ENCODE measurements around the gene GAL3ST1. TPM values are rescaled to one million over a fixed set of nuclear protein-coding genes. Genes with fewer than 3 reads are reported as not detected.
A peak's percentile ranks its signal among the peaks of the same experiment; 100 is the strongest.

GAL3ST1 gene
- total RNA-seq, 5 donors from 2014 or later (not counting 1 experiment from before 2014, with no cell fraction given), result 1.1 to 1.5 (median 1.5) TPM; not detected in 2

GRCh38 chr22:30606455-30607299 is 32.2 kb upstream of the GAL3ST1 start, which contains the start of gene TCN2:
TSS of gene TCN2 (plus strand) at chr22:30607174. CDS start at chr22:30607332, 158 bp downstream.
- peak within 1 kb of the TSS; percentile 26 to 56 for H3K4me3 ChIP-seq (ENCODE audit: control insufficient read depth in 1 of 2, extremely low read depth in 1 of 2, low read length in 1 of 2)
- no peaks in the 10 kb centered on the region for H3K36me3 ChIP-seq (ENCODE audit: control insufficient read depth in 2 of 2, extremely low read depth in 1 of 2, insufficient read depth in 1 of 2, low read length in 1 of 2)
- Mint-ChIP-seq H3K27me3 (peaks cover 0 to 10% of the 10 kb centered on the region in 2 donors), H3K27ac (peak within 1 kb of the TSS in 1 of 2 donors; percentile 81), H3K4me1 (peaks cover 20 to 29% (median 27%) of the 10 kb centered on the region in 3 donors), H3K4me3 (peak within 1 kb of the TSS; percentile 79 to 92 (median 80)), H3K36me3 (no peaks in the 10 kb centered on the region), H3K9me3 (no peaks in the 10 kb centered on the region)
- ChIA-PET POLR2A (interaction anchor here in 1 of 2 donors (0.6 kb wide), 1 partner anchor 626 kb away, joined by 6 read pairs; no protein-coding TSS in a partner anchor), CTCF (interaction anchor here (0.5 to 1.2 kb wide), 6 partner anchors 17 to 1883 kb away, joined by 3 to 10 read pairs (median 4); no protein-coding TSS in a partner anchor)
- DNase-seq (peak in 24 of 35 experiments; percentile 3 to 37 (median 14)), ATAC-seq (replicated peaks in 1 of 4) (peak; percentile 63 to 76 (median 71))
- H3K27ac ChIP-seq (ENCODE audit: low read length), result no peak within 1 kb of the TSS
- H3K9me3 ChIP-seq, result no peaks in the 10 kb centered on the region
- 16% methylated on average over 13 of the region's 24 CpGs for WGBS (ENCODE audit: insufficient coverage)
- H3K4me1 ChIP-seq (ENCODE audit: control insufficient read depth in 1 of 2, extremely low read depth in 1 of 2, insufficient read depth in 2 of 2, low read length in 2 of 2), result peaks cover 4 to 21% of the 10 kb centered on the region in 2 experiments
- peaks cover 0 to 25% of the 10 kb centered on the region in 2 experiments for H3K27me3 ChIP-seq (replicated peaks in 1 of 2; ENCODE audit: control insufficient read depth in 2 of 2, extremely low read depth in 1 of 2, insufficient read depth in 2 of 2, low read length in 1 of 2)

GRCh38 chr22:30605449-30606110 is 31.1 kb upstream of the GAL3ST1 start:
- Mint-ChIP-seq H3K9me3 (no peaks in the 10 kb centered on the region), H3K4me3 (peak overlapping the region; percentile 13 to 92 (median 47)), H3K4me1 (peaks cover 20 to 29% (median 27%) of the 10 kb centered on the region in 3 donors), H3K27me3 (peaks cover 0 to 9% of the 10 kb centered on the region in 2 donors), H3K36me3 (no peaks in the 10 kb centered on the region), H3K27ac (peak overlapping the region in 1 of 2 donors; percentile 25)
- DNase-seq, result peak in 26 of 35 experiments; percentile 4 to 56 (median 30)
- Histone ChIP-seq H3K27ac (ENCODE audit: low read length) (no peak overlapping the region), H3K36me3 (ENCODE audit: control insufficient read depth in 2 of 2, extremely low read depth in 1 of 2, insufficient read depth in 1 of 2, low read length in 1 of 2) (no peaks in the 10 kb centered on the region), H3K4me1 (ENCODE audit: control insufficient read depth in 1 of 2, extremely low read depth in 1 of 2, insufficient read depth in 2 of 2, low read length in 2 of 2) (peaks cover 4 to 21% of the 10 kb centered on the region in 2 experiments), H3K4me3 (ENCODE audit: control insufficient read depth in 1 of 2, extremely low read depth in 1 of 2, low read length in 1 of 2) (no peak overlapping the region), H3K9me3 (no peaks in the 10 kb centered on the region), H3K27me3 (replicated peaks in 1 of 2; ENCODE audit: control insufficient read depth in 2 of 2, extremely low read depth in 1 of 2, insufficient read depth in 2 of 2, low read length in 1 of 2) (peaks cover 0 to 23% of the 10 kb centered on the region in 2 experiments)
- peak; percentile 33 to 49 (median 47) for ATAC-seq (replicated peaks in 1 of 4)
- ChIA-PET POLR2A (no interaction called here), CTCF (no interaction called here)
- WGBS (ENCODE audit: insufficient coverage), result 0% methylated on average over 1 of the region's 9 CpGs

GRCh38 chr22:30604723-30605122 is 30.3 kb upstream of the GAL3ST1 start:
- ATAC-seq (replicated peaks in 1 of 4), result no peak
- CTCF ChIA-PET, result interaction anchor here in 1 of 2 donors (0.6 kb wide), 1 partner anchor 15 kb away, joined by 3 read pairs; no protein-coding TSS in a partner anchor
- Mint-ChIP-seq H3K4me1 (peaks cover 20 to 29% (median 27%) of the 10 kb centered on the region in 3 donors), H3K9me3 (no peaks in the 10 kb centered on the region), H3K36me3 (no peaks in the 10 kb centered on the region), H3K27me3 (peaks cover 0 to 7% of the 10 kb centered on the region in 2 donors), H3K27ac (no peak overlapping the region), H3K4me3 (no peak overlapping the region)
- no peaks in the 10 kb centered on the region for H3K9me3 ChIP-seq
- DNase-seq, result no peak
- H3K4me3 ChIP-seq (ENCODE audit: control insufficient read depth in 1 of 2, extremely low read depth in 1 of 2, low read length in 1 of 2), result no peak overlapping the region
- POLR2A ChIA-PET, result interaction anchor here in 1 of 2 donors (0.6 kb wide), 1 partner anchor 719 kb away, joined by 4 read pairs; no protein-coding TSS in a partner anchor
- H3K36me3 ChIP-seq (ENCODE audit: control insufficient read depth in 2 of 2, extremely low read depth in 1 of 2, insufficient read depth in 1 of 2, low read length in 1 of 2), result no peaks in the 10 kb centered on the region
- no peak overlapping the region for H3K27ac ChIP-seq (ENCODE audit: low read length)
- 71% methylated on average over 1 of the region's 2 CpGs for WGBS (ENCODE audit: insufficient coverage)
- peaks cover 4 to 21% of the 10 kb centered on the region in 2 experiments for H3K4me1 ChIP-seq (ENCODE audit: control insufficient read depth in 1 of 2, extremely low read depth in 1 of 2, insufficient read depth in 2 of 2, low read length in 2 of 2)
- peaks cover 0 to 17% of the 10 kb centered on the region in 2 experiments for H3K27me3 ChIP-seq (replicated peaks in 1 of 2; ENCODE audit: control insufficient read depth in 2 of 2, extremely low read depth in 1 of 2, insufficient read depth in 2 of 2, low read length in 1 of 2)

- POLR2A ChIA-PET, result no interaction called here
- Mint-ChIP-seq H3K4me3 (no peak overlapping the region), H3K36me3 (no peaks in the 10 kb centered on the region), H3K4me1 (peaks cover 20 to 29% (median 24%) of the 10 kb centered on the region in 3 donors), H3K27ac (no peak overlapping the region), H3K9me3 (no peaks in the 10 kb centered on the region), H3K27me3 (peaks cover 0 to 2% of the 10 kb centered on the region in 2 donors)
- H3K27ac ChIP-seq (ENCODE audit: low read length), result no peak overlapping the region
- H3K9me3 ChIP-seq, result no peaks in the 10 kb centered on the region
- no peak for DNase-seq
- ATAC-seq (replicated peaks in 1 of 4), result no peak
- H3K4me3 ChIP-seq (ENCODE audit: control insufficient read depth in 1 of 2, extremely low read depth in 1 of 2, low read length in 1 of 2), result no peak overlapping the region
- H3K4me1 ChIP-seq (ENCODE audit: control insufficient read depth in 1 of 2, extremely low read depth in 1 of 2, insufficient read depth in 2 of 2, low read length in 2 of 2), result peaks cover 4 to 21% of the 10 kb centered on the region in 2 experiments
- peaks cover 0 to 11% of the 10 kb centered on the region in 2 experiments for H3K27me3 ChIP-seq (replicated peaks in 1 of 2; ENCODE audit: control insufficient read depth in 2 of 2, extremely low read depth in 1 of 2, insufficient read depth in 2 of 2, low read length in 1 of 2)
- CTCF ChIA-PET, result interaction anchor here in 1 of 2 donors (0.6 kb wide), 1 partner anchor 14 kb away, joined by 3 read pairs; no protein-coding TSS in a partner anchor
- H3K36me3 ChIP-seq (ENCODE audit: control insufficient read depth in 2 of 2, extremely low read depth in 1 of 2, insufficient read depth in 1 of 2, low read length in 1 of 2), result no peaks in the 10 kb centered on the region
- 100% methylated on average over 2 of the region's 3 CpGs for WGBS (ENCODE audit: insufficient coverage)
Measured at GRCh38 chr22:30603801-30604200, 29.3 kb upstream of the GAL3ST1 start.

GRCh38 chr22:30602049-30602448 is 27.6 kb upstream of the GAL3ST1 start:
- POLR2A ChIA-PET, result interaction anchor here in 1 of 2 donors (0.7 kb wide), 1 partner anchor 34 kb away, joined by 9 read pairs; the partner anchor contains the start of gene SLC35E4
- Mint-ChIP-seq H3K4me3 (no peak overlapping the region), H3K27ac (no peak overlapping the region), H3K9me3 (no peaks in the 10 kb centered on the region), H3K4me1 (peaks cover 15 to 21% (median 18%) of the 10 kb centered on the region in 3 donors), H3K36me3 (no peaks in the 10 kb centered on the region), H3K27me3 (peaks cover 0 to 2% of the 10 kb centered on the region in 2 donors)
- WGBS (ENCODE audit: insufficient coverage), result no CpG with 5 or more reads among the region's 3 CpGs
- H3K9me3 ChIP-seq, result no peaks in the 10 kb centered on the region
- H3K4me3 ChIP-seq (ENCODE audit: control insufficient read depth in 1 of 2, extremely low read depth in 1 of 2, low read length in 1 of 2), result no peak overlapping the region
- DNase-seq (peak in 2 of 35 experiments; percentile 2 to 54), ATAC-seq (replicated peaks in 1 of 4) (peak in 1 of 4 experiments; percentile 67)
- no peak overlapping the region for H3K27ac ChIP-seq (ENCODE audit: low read length)
- CTCF ChIA-PET, result interaction anchor here in 1 of 2 donors (0.6 to 0.7 kb wide), 3 partner anchors 12 to 992 kb away, joined by 3 to 4 read pairs (median 4); no protein-coding TSS in a partner anchor
- peaks cover 0 to 5% of the 10 kb centered on the region in 2 experiments for H3K27me3 ChIP-seq (replicated peaks in 1 of 2; ENCODE audit: control insufficient read depth in 2 of 2, extremely low read depth in 1 of 2, insufficient read depth in 2 of 2, low read length in 1 of 2)
- H3K36me3 ChIP-seq (ENCODE audit: control insufficient read depth in 2 of 2, extremely low read depth in 1 of 2, insufficient read depth in 1 of 2, low read length in 1 of 2), result no peaks in the 10 kb centered on the region
- H3K4me1 ChIP-seq (ENCODE audit: control insufficient read depth in 1 of 2, extremely low read depth in 1 of 2, insufficient read depth in 2 of 2, low read length in 2 of 2), result peaks cover under 1 to 12% of the 10 kb centered on the region in 2 experiments

All from T-cell (primary cell).